NCI-H460 (cell line): ENCODE results near the gene ERO1B. TPM values are rescaled to one million over a fixed set of nuclear protein-coding genes. Genes with fewer than 3 reads are reported as not detected.
A peak's percentile ranks its signal among the peaks of the same experiment; 100 is the strongest.

Experiments used
- DNase-seq: peaks from one replicate; pipeline ENCODE4 v3.0.0-alpha.2; 2016; ENCODE audit warnings: low read depth; ENCODE audit errors: extremely low read depth
- total RNA-seq: library from RNA; depleted of rRNA; stranded (reverse); fragments of >200 nt; shearing (Covaris generic); gene quantifications from 2 replicates; pipeline ENCODE4 v1.2.3, GENCODE V29; 2014

ERO1B gene
- total RNA-seq, 1 experiment from 2014 or later = 16.7 TPM

DNA sequence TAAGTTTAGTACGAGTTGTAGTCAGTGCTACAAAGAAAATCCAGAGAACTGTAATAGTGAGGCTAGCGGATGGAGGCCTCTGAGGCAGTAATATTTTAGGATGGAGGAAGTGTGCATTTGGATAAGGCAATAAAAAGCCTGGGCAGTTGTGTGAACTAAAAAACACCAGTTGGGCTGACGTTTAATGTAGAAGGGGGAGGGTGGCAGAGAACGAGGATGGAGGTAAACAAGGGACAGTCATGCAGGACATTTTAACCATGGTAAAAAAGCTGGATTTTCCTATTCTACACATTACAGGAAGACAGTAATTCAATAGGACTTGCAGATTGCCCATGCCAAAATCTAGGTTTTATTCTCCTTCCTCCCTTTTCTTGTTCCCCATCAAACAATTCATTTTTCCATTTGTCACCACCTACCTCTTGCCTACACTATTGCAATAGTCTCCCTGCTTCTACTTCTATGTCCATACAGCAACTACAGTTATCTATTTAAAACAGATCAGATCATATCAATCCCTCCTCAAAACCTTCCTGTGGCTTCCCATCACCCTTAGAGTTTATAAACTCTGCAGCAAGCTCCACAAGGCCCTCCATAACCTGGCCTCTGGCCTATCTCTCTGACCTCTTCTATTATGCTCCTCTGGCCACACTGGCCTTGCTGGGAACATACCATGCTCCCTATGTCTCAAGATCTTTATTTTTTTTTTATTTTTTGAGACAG lies 27.7 kb downstream of the ERO1B start:
- DNase-seq = no peak

DNA sequence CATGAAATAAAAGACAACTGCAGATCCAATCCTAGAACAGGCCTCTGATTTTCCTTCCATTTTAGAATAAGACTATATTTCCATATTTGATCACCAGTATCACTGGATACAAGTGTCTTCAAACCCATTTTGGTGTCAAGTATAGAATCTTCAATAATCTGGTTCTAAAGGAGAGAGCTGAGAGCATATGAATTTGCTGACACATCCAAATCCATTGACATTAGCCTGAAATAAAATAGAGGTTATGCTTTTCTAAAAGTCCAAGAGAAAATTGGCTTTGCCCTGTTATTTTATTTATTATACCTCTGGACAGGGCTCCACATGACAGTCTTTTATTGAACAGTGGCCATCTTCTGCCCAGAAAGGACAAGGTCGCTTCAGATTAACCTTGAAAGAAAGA lies 28.6 kb downstream of the ERO1B start:
- DNase-seq = no peak

GRCh38 chr1:236251587-236251986 lies 30.2 kb downstream of the ERO1B start:
- no peak for DNase-seq

DNA sequence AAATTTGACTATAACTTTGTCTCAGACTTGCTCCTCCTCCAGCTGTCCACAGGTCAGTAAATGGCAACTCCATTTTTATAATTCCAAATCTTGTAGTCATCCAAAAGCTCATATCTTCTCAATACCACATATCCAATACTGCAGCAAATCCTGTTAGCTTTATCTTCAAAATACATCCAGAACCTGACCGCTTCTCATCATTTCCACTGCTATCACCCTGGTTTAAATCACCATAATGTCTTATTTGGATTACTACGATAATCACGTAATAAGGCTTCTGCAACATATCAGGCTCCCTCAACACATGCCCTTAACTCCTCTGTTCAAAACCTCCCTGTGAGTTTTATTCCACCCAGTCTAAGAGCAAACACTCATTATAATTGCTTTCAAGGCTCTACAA lies 34.5 kb downstream of the ERO1B start:
- no peak for DNase-seq

DNA sequence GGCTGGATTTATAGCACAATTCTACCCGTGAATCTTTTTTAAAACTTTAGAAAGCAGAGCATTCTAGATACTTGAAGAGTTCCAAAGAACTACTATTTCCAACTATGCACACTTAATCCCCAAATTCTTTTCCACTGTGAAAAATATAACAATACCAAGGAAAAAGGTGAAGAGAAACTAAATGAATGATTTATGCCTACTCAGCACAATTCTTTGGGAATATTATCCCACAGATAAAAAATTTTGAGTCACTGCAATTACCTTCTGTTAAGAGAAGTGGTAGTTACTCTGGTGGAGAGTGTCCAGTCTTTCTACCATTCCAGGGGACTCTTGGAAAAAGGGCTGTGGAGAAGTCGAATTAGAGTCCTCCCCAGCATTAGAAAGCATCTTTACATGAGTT lies 39.2 kb downstream of the ERO1B start:
- no peak for DNase-seq

DNA sequence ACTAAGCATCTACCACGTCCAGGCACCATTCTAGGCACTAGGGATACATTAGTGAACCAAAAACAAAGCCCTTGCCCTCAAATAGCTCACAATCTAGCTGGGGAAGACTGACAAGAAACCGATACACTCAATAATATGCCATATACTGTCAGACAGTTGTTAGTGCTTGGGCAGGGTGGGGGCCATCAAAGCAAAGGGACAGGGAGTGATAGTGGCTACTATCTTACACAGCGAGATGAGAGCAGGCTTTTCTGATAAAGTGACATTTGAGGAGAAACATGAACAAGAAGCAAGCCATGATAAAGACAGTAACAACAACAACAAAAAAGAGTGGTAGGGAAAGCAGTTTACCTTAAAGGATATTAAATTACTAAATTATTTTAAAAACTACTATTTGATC lies 41.1 kb downstream of the ERO1B start:
- no peak for DNase-seq

- DNase-seq = peak; percentile 61
Measured at GRCh38 chr1:236239092-236239585, 42.6 kb downstream of the ERO1B start.

DNA sequence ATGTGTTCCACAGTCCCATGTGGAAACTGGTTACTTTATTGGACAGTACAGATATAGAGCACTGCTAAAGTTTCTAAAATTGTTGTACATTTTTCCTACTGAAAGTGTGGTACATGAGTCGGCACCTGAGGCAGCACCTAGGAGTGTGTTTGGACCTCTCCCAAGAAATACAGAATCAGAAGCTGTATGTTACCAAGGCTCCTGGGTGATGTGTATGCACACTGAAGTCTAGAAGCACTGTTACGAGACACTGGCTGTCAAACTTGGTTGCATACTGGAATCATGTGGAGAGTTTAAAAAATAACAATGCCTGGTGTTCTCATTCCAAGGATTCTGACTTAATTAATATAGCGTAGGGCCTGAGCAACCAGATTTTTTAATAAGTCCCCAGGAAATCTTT lies 46.6 kb downstream of the ERO1B start:
- DNase-seq = no peak

DNA sequence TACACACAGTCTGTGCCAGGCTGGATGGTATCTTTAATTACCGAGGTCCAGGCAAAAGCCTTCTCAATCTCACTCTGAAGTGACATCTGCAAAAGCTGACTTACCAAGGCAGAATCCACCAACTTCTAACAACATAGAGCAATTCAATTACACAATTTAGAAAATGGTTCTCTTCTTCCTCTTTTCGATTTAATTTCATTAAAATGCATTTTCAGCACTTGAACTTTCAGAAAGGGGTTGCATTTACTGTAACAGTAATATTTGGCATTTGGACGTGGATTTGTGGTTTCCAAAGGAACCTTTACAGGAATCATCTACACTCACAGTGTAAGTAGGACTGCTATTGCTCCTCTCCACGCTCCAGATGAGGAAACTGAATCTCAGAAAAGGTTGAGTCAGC lies 53.3 kb downstream of the ERO1B start:
- DNase-seq = no peak

DNA sequence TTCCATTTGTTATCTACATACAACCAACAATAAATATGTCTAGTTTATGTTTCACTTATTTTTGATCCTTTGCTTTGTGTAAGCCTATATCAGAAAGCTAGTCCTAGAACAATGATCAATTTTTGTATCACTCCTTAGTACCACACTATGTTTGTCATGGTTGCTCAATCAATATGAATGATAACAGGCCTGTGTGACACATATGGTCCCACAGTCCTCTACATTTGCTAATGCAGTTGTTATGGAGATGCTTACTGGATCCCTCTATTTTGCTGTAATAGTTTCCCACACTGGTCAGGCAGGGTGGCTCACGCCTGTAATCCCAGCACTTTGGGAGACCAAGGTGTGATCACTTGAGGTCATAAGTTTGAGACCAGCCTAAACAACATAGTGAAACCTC lies 59.1 kb downstream of the ERO1B start:
- no peak for DNase-seq

- no peak for DNase-seq
Measured at GRCh38 chr1:236220473-236220872, 61.3 kb downstream of the ERO1B start.

DNA sequence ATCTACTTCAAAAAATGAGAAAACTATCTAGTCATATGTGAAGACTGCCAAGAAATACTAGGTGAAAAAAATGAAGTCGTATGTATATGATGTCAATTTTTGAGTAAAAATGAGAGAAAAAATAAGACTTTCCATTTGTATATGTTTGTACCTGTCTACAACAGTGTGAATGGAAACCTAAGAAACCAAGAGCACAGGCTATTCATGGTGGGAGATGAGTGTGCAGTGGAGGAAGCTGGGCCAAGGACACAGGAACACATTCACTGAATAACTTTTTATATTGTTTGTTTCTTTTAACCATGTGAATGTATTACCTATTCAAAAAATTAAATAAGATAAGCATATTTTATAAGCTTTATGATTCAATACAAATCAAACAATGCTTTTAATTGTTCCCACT lies 67.0 kb downstream of the ERO1B start:
- no peak for DNase-seq

DNA sequence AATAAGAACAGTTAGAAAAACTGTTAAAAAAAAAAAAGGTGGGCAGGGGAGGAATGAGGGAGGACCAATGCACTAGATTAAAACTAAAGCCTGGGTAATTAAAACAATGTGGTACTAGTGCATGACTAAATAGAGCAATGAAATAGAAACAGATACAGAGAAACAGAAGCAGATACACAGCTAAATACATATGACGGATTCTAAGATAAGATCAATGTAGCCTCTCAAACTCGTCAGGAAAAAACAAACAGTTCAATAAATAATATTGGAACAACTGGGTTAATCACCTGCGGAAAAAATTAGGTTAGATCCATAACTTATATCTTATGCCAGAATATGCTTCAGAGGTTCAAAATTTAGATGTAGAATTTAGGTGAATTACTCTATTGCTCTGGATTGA lies 68.2 kb downstream of the ERO1B start:
- DNase-seq = no peak

DNA sequence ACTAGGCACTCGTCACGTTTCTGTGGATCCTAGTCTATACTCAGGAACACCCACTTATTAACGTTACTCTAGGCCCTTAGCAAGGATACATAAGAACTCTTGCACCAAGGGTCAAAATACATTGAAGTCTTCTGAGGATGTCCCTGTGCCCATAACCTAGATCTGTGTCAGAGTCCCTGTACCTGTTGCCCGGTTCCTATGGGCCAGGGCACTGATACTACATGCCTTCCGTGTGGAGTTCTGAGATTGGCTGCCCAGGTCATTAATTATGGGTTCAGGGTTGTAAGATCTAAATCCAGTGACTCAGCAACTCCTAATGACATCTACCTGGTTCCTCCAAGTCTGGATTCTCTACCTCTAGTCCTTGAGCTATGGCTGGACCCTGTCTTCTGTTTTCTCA lies 69.9 kb downstream of the ERO1B start:
- DNase-seq = no peak

GRCh38 chr1:236209713-236210112 lies 72.0 kb downstream of the ERO1B start:
- no peak for DNase-seq

DNA sequence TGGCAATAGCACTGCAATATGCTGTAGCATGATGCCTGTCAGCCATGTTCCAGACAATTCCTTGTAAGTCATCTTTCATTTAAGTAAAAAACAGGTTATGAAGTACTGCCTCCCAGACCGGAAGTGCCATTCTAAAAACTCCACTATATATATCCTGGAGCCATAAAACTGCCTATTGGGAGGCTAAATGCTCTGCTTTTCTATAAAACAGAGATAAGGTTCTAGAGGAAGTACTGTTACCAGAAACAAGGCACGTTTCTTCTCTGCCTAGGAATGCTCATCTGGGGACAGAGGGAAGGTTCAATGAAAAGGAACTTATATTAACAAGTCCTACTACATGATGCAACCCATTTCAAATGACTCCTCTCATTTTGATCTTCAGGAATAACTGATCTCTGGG lies 72.6 kb downstream of the ERO1B start:
- no peak for DNase-seq

DNA sequence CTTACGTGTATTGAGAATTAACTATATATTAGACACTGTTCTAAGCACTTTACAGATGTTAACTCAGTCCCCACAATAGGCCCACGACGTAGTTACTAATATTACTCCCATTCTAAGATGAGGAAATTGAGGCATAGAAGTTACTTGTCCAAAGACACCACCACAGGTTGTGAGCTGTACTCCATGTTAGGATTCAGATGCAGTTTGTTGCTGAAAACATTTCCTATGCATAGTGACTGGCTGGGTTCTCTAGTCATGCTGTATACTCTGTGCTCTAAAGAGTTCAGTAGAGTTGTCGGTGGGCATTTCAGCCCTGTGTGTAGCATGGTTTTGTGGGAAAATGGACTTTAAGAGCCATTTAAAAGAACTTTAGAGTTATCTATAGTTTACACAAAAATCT lies 74.2 kb downstream of the ERO1B start:
- no peak for DNase-seq

- no peak for DNase-seq
Measured at GRCh38 chr1:236207121-236207520, 74.6 kb downstream of the ERO1B start.

GRCh38 chr1:236206548-236206947 lies 75.2 kb downstream of the ERO1B start:
- no peak for DNase-seq

DNA sequence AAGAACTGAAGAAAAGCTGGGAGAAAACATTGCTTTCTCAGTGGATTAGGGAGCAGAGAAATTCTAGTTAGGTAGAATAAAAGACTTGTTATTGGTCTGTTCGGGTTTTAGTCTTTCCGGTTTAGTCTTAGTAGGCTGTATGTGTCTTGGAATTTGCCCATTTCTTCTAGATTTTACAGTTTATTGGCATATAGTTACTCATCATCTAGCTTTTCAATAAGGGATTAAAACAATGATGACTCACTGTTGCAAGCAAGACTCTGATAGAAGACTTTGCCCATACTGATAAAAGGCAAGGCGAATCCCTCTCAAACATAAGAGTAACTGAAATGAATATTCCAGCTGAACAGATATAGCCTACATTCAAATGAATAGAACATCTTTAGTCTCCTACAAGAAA lies 77.1 kb downstream of the ERO1B start:
- DNase-seq = no peak

GRCh38 chr1:236204039-236204438 lies 77.7 kb downstream of the ERO1B start:
- DNase-seq = no peak

GRCh38 chr1:236201786-236202185 lies 80.0 kb downstream of the ERO1B start:
- no peak for DNase-seq

GRCh38 chr1:236200925-236201324 lies 80.8 kb downstream of the ERO1B start:
- DNase-seq = no peak
